Measurements from ENCODE around the gene HSPA12A.

The HSPA12A gene

GRCh38 chr10:116770281-116770680 is 27.9 kb upstream of the HSPA12A start:
- no peak for DNase-seq

GRCh38 chr10:116769791-116770190 is 27.4 kb upstream of the HSPA12A start:
- no peak for DNase-seq

GRCh38 chr10:116769368-116769767 is 27.0 kb upstream of the HSPA12A start:
- DNase-seq, result no peak

GRCh38 chr10:116768786-116769185 is 26.4 kb upstream of the HSPA12A start:
- no peak for DNase-seq

DNA sequence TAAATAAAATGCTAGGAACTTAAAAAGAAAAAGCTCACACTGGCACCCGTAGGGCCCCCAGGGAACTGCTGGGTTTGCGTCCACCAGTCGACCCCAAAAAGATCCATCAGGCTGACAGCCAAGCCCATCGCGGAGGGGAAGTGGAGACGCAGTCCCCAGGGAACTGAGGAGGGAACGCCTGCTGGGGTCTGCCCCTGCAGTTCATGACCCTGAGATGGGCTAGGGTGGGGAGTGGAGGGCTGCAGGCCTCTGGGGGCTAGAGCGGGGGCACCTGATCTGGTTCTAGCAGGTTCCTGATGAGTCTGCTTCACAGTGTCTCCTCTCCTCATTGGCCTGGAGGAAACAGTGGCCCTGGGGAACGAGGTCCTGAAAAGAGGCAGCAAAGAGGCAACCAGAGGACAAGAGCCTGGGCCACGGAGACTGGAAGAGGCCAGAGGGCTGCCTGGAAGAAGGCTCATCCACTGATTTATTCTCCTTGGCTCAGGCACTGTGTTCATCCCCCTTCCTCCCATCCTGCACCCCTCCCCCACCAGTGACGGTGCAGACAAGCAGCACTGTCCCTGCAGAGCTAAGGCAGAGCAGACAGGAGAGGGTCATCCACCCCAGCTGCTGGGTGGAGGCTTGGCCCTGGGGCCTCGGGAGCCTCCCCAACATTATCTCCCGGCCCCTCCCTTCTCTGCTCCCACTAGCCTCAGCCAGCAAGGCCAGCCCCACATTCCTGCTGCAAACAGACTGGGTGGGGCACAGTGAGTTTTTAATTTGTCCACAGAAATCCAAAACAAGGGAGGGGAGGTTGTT is 24.7 kb upstream of the HSPA12A start:
- no peak for DNase-seq

- no peak for DNase-seq
These were observed 24.0 kb upstream of the HSPA12A start for GRCh38 chr10:116766241-116766827.

DNA sequence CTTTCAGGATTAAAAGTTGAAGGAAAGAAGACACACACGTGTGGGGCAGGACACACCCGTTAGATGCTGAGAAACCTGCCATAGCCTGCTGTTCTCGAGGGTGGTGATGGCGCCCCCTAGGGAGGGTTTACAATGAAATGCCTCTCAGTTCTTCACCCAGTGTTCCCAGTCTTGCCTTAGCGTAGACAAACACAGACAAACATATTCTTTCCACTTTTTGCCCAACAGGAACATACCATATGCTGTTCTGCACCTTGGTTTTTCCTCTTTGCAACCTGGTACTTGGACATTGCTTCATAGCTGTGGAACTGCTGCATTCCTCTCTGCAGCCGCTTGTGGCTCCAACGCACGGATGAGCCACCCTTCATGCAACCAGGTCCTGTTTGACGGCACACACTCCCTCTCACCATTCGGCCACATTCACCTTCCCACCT is 23.3 kb upstream of the HSPA12A start:
- DNase-seq, result peak; percentile 28 to 37

DNA sequence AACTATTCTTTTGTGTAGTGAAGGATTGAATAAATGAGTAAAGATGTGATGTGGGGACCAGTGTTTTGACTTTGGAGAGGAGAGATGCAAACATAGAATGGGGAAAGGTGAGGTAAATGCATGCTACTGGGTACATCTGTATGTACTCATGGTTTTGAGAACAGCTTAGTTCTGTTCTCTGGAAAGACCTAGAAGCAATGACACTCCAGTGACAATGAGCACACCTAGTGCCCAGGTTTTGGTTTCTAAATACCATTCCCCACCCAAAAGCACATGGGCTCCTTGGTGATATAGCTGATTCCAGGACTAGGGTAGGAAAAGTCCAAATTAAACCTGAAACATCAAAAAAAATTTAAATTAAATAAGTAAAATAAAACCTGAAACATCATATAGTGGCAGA is 22.6 kb upstream of the HSPA12A start:
- no peak for DNase-seq

DNA sequence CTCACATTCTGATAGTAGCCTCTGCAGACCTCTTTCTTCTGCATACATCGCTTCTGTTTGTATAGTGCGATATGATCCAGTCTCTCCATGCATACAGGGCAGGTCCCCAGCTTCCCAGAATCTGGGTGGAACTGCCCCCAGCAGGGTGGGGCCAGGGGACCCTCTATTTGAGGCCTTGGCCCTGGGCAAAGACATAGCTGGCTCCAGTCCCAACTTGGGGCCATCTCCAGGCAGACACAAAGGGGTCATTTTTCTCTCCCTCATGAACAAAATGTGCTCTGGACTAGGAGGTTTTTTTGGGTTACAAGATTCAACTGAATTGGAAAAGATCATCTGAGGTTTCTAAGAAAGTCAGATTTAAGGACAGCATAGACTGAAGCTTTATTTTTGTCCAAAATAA is 21.1 kb upstream of the HSPA12A start:
- DNase-seq, result no peak

DNA sequence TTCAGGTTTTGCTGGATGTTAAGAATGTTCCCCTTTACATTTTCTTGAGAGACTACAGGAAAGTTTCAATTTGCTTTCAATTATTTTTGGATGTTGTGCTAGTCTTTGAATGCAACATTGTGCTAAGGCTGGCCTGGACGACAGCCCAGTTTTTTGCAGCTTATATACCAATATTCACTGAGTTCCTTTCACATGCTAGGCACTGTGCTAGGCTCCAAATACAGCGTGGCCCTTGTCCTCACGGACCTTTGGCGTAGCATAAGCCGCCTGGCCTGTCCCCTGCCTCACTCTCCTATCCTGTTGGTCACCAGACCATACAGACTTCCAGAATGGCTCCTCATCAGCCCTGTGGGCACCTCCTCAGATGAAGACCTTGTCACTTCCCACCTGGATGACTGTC is 19.5 kb upstream of the HSPA12A start:
- no peak for DNase-seq

GRCh38 chr10:116760919-116761318 is 18.6 kb upstream of the HSPA12A start:
- no peak for DNase-seq

DNA sequence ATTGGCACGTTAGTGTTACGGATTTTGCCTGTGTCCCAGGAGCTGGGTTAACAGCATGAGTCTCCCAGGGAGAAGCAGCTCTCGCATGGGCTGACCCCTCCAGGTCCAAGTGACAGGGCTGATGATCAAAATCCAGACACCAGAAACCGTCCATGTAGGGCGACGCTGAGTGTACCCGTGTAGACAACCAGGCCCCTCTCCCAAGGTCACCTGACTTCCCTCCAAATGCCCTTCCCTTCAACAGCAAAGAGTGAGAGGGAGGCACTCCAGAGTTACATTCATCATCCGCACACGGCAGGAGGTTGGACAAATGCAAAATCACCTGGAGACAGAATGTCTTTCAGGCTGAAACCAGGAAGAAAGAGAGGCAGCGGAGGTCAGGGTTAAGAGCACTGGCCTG is 14.9 kb upstream of the HSPA12A start:
- no peak for DNase-seq

- DNase-seq, result no peak
These were observed 13.9 kb upstream of the HSPA12A start for GRCh38 chr10:116756277-116756676.

GRCh38 chr10:116753759-116754158 is 11.4 kb upstream of the HSPA12A start:
- DNase-seq, result no peak

- DNase-seq, result no peak
These were observed 10.8 kb upstream of the HSPA12A start for GRCh38 chr10:116752969-116753665.

DNA sequence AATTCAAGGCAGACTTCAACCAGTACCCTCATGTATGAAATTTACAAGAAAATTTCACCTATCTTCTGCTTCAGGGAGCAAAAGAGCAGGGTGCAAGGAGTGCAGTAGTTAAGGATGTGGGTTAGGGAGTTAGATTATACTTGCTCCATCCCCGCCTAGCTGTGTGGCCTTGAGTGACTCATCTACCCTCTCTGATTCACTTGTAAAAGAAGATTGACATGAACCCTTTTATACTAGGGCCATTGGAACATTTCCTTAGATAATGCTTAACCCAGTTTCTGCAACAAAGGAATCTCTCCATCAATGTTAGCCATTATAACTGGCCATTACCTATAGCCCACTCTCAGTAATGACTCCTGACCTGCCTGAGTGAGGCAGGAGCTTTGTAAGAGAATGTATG is 10.2 kb upstream of the HSPA12A start:
- no peak for DNase-seq

GRCh38 chr10:116748471-116748870 is 6.1 kb upstream of the HSPA12A start:
- no peak for DNase-seq

DNA sequence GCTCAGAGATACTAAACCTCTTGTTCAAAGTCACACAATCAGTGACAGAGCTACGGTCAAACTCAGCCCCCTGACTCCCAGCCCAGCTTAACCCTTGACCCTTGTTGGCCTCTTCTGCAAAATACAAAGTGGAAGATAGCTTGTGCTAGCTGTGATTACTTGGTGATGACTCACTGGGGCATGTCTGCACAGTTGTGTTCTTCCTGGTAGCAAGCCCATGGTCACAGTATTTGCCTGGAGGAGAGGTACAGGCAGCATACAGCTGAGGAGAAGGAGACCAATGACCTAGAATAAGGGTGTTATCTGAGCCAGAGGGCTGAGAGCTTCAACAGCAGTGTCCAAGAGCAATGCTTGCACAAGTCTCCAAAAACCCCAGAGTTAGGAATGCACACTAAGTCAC is 5.7 kb upstream of the HSPA12A start:
- DNase-seq, result no peak

- no peak for DNase-seq
These were observed 5.0 kb upstream of the HSPA12A start for GRCh38 chr10:116747325-116747724.

GRCh38 chr10:116744885-116745284 is 2.5 kb upstream of the HSPA12A start:
- no peak for DNase-seq

DNA sequence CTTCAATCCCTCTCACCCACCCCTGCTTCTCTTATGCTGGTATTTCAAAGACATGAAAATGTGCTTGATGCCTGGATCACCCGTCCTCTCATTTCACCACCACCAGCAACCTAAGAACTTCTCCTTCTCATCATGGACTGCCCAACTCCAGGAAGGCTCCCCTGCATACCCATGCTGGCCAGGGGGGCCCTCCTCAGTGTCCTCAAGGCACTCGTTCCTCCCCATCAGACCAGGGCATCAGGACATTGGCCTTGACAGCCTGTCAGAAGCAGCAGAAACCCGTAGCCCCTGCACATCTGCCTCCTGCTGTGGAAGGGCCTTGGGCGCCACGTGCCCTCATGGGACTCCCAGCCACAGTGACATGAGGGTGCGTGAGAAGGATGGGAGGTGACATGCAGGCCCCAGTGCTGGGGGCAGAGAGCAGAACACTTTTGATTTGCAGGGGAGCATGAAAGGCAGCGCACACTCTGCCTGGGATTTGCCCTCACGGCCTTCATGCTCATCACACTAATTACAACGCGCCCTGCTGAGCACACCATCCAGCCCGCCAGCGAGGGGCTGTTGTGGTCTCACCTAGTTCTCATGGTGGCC is 1.9 kb upstream of the HSPA12A start:
- DNase-seq, result no peak

GRCh38 chr10:116743266-116744064 is 1.1 kb upstream of the HSPA12A start:
- no peak for DNase-seq
